GM23338 (cell line): ENCODE data around the gene CGNL1. TPM values are rescaled to one million over a fixed set of nuclear protein-coding genes. Genes with fewer than 3 reads are reported as not detected.

Experiments
- ATAC-seq: fragments of 200-7000 bp; cut with Tn5 transposase; 3 replicates; pipeline ENCODE4 v1.9.1; 2020
- DNase-seq: peaks from one replicate; pipeline ENCODE4 v3.0.0-alpha.2; 2015; ENCODE audit warnings: low spot score
- H2AFZ ChIP-seq: fragments of 200-600 bp; sonication (generic); 2 replicates; pipeline ENCODE4 v1.8.0; 2016; ENCODE audit warnings: antibody characterized with exemption, mild to moderate bottlenecking, moderate library complexity
- H3F3A ChIP-seq: fragments of 200-600 bp; sonication (generic); replicated peaks from 2 replicates; pipeline ENCODE4 v1.8.0; 2017; ENCODE audit warnings: antibody characterized with exemption, mixed run types, low read depth
- H3K27ac ChIP-seq: fragments of 200-600 bp; sonication (generic); 2 replicates; pipeline ENCODE4 v1.6.1; 2016; ENCODE audit warnings: low read depth
- H3K27me3 ChIP-seq: fragments of 200-600 bp; sonication (generic); 2 replicates; pipeline ENCODE4 v1.8.0; 2016; ENCODE audit warnings: mild to moderate bottlenecking, mixed run types, moderate library complexity; ENCODE audit not compliant: insufficient read depth
- H3K36me3 ChIP-seq: fragments of 200-600 bp; sonication (generic); 2 replicates; pipeline ENCODE4 v1.8.0; 2016; ENCODE audit warnings: mild to moderate bottlenecking; ENCODE audit not compliant: insufficient read depth
- H3K4me1 ChIP-seq: fragments of 200-600 bp; sonication (generic); 2 replicates; pipeline ENCODE4 v1.8.0; 2016; ENCODE audit warnings: mild to moderate bottlenecking, moderate library complexity; ENCODE audit not compliant: insufficient read depth
- H3K4me2 ChIP-seq: fragments of 200-600 bp; sonication (generic); 2 replicates; pipeline ENCODE4 v1.7.1; 2017; ENCODE audit warnings: mixed run types
- H3K4me3 ChIP-seq: fragments of 200-600 bp; sonication (generic); 2 replicates; pipeline ENCODE4 v1.6.1; 2016; ENCODE audit warnings: mixed run types
- H3K79me2 ChIP-seq: fragments of 200-600 bp; sonication (generic); replicated peaks from 2 replicates; pipeline ENCODE4 v1.8.0; 2017; ENCODE audit warnings: mild to moderate bottlenecking; ENCODE audit not compliant: insufficient read depth
- H3K9me2 ChIP-seq: fragments of 200-600 bp; sonication (generic); 2 replicates; pipeline ENCODE4 v1.8.0; 2017; ENCODE audit not compliant: insufficient read depth
- H4K20me1 ChIP-seq: fragments of 200-600 bp; sonication (generic); replicated peaks from 2 replicates; pipeline ENCODE4 v1.8.0; 2017; ENCODE audit warnings: mild to moderate bottlenecking; ENCODE audit not compliant: insufficient read depth
- H3K27ac Mint-ChIP-seq: 2 replicates; pipeline ENCODE4 v1.8.0; 2020; ENCODE audit warnings: inconsistent platforms, mild to moderate bottlenecking, moderate library complexity, mixed read lengths
- H3K27me3 Mint-ChIP-seq: 3 replicates; pipeline ENCODE4 v1.8.0; 2022; ENCODE audit warnings: low read depth, mild to moderate bottlenecking, moderate library complexity, mixed read lengths, inconsistent platforms; ENCODE audit not compliant: insufficient read depth, poor library complexity
- H3K36me3 Mint-ChIP-seq: 3 replicates; pipeline ENCODE4 v1.8.0; 2021; ENCODE audit warnings: low read depth, mild to moderate bottlenecking, inconsistent platforms, moderate library complexity, mixed read lengths
- H3K4me1 Mint-ChIP-seq: 3 replicates; pipeline ENCODE4 v1.8.0; 2020; ENCODE audit warnings: mild to moderate bottlenecking, inconsistent platforms, mixed read lengths
- H3K4me3 Mint-ChIP-seq: 3 replicates; pipeline ENCODE4 v1.8.0; 2021; ENCODE audit warnings: moderate library complexity, mild to moderate bottlenecking, inconsistent platforms, mixed read lengths
- H3K9me3 Mint-ChIP-seq: 3 replicates; pipeline ENCODE4 v1.8.0; 2020; ENCODE audit warnings: moderate library complexity, mild to moderate bottlenecking, inconsistent platforms, mixed read lengths
- CREB1 ChIP-seq: fragments of 250-450 bp; sonication (Bioruptor Pico); IDR thresholded peaks from 2 replicates; pipeline ENCODE4 v1.5.0; 2020; ENCODE audit warnings: low read depth, mild to moderate bottlenecking, moderate library complexity
- EZH2 ChIP-seq: fragments of 200-600 bp; sonication (generic); IDR thresholded peaks from one replicate; pipeline ENCODE4 v1.8.0; 2017; ENCODE audit warnings: antibody characterized with exemption, mild to moderate bottlenecking, low read depth; ENCODE audit not compliant: unreplicated experiment
- EZH2phosphoT487 ChIP-seq: fragments of 200-600 bp; sonication (generic); IDR thresholded peaks from one replicate; pipeline ENCODE4 v1.8.1; 2018; ENCODE audit warnings: antibody characterized with exemption; ENCODE audit not compliant: unreplicated experiment
- JUNB ChIP-seq: IDR thresholded peaks from one replicate; pipeline ENCODE4 v1.6.1; 2016; ENCODE audit warnings: antibody characterized with exemption; ENCODE audit not compliant: unreplicated experiment
- NANOG ChIP-seq: IDR thresholded peaks from 2 replicates; pipeline ENCODE4 v1.6.1; 2016; ENCODE audit warnings: antibody characterized with exemption, borderline replicate concordance
- POLR2AphosphoS5 ChIP-seq: IDR thresholded peaks from 2 replicates; pipeline ENCODE4 v1.6.1; 2016; ENCODE audit warnings: antibody characterized with exemption, low read depth
- STAT1 ChIP-seq: IDR thresholded peaks from one replicate; pipeline ENCODE4 v1.6.1; 2016; ENCODE audit warnings: antibody characterized with exemption; ENCODE audit not compliant: unreplicated experiment
- ZNF114 ChIP-seq: fragments of 250-450 bp; sonication (Bioruptor Pico); IDR thresholded peaks from 2 replicates; pipeline ENCODE4 v1.5.0; 2020; ENCODE audit warnings: mild to moderate bottlenecking, moderate library complexity
- ZNF331 ChIP-seq: fragments of 250-450 bp; sonication (Bioruptor Pico); IDR thresholded peaks from 2 replicates; pipeline ENCODE4 v1.5.0; 2020; ENCODE audit warnings: low read depth, mild to moderate bottlenecking, moderate library complexity
- polyA plus RNA-seq: library from polyadenylated mRNA; unstranded; fragments of >200 nt; fragmentation: Nextera tagmentation; extraction: Ambion mirVana; gene quantifications from 2 replicates; pipeline ENCODE4 v1.2.1, GENCODE V29; 2016
- total RNA-seq: library from RNA; depleted of rRNA; stranded (reverse); fragments of >200 nt; shearing (Covaris generic); gene quantifications from 2 replicates; pipeline ENCODE4 v1.2.3, GENCODE V29; 2014
- TF ChIP-seq, protein P1 (sequence below): fragments of 250-450 bp; sonication (Bioruptor Pico); IDR thresholded peaks from 2 replicates; pipeline ENCODE4 v1.5.0; 2020; ENCODE audit warnings: mild to moderate bottlenecking, moderate library complexity
- TF ChIP-seq, protein P2 (sequence below): IDR thresholded peaks from 2 replicates; pipeline ENCODE4 v1.6.1; 2016; ENCODE audit warnings: antibody characterized with exemption
- TF ChIP-seq, protein P3 (sequence below): IDR thresholded peaks from one replicate; pipeline ENCODE4 v1.6.1; 2018; ENCODE audit warnings: antibody characterized with exemption; ENCODE audit not compliant: unreplicated experiment
- TF ChIP-seq, protein P4 (sequence below), 2 experiments: fragments of 200-600 bp in 1 of 2; sonication (generic) in 1 of 2; conservative IDR thresholded peaks; 2 replicates each; pipeline versions ENCODE4 v1.5.1 to v1.6.1; 2016 to 2017; ENCODE audit warnings: antibody characterized with exemption in 2 of 2, low read depth in 2 of 2, mild to moderate bottlenecking in 2 of 2, moderate library complexity in 1 of 2

The CGNL1 gene
- total and polyA plus RNA-seq, 2 experiments from 2014 or later, result 20.0 to 57.8 TPM

DNA sequence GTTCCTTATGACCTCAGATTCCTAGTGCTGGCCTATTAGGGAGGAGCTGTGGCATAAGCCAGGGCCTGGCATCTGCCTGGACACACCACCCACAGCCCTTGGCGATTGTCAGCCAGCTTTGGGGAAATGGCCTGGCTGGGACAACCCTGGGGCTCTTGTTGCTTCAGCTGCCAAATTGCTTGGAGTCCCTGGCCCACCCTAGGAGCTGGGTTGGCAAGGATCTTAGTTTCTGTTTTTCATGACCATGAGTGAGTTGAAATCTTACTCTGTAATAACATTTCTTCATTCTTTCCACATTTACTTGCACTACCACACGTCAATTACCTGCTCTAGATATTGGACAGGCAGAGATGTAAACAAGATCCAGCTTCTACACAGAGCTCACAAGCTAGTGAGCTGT lies 213.4 kb downstream of the CGNL1 start:
- Mint-ChIP-seq H3K36me3 (no peaks in the 10 kb centered on the region), H3K4me1 (peaks cover 8% of the 10 kb centered on the region; the same call in 2 of the 3 replicates), H3K9me3 (no peaks in the 10 kb centered on the region), H3K4me3 (no peak overlapping the region), H3K27ac (no peak overlapping the region), H3K27me3 (peaks cover 10% of the 10 kb centered on the region)
- DNase-seq (no peak), ATAC-seq (no peak)
- H2AFZ ChIP-seq, result no peak overlapping the region
- H3K79me2 ChIP-seq, result no peaks in the 10 kb centered on the region
- no peak overlapping the region for H3K27ac ChIP-seq
- H3K4me1 ChIP-seq, result 0 out of 2 replicates have a peak, but pooled peaks cover 8% of the 10 kb centered on the region
- H3F3A ChIP-seq, result no peaks in the 10 kb centered on the region; the same call in 1 of the 2 replicates
- peaks cover 4% of the 10 kb centered on the region; the same call in 1 of the 2 replicates for H3K9me2 ChIP-seq
- H3K4me3 ChIP-seq, result no peak overlapping the region
- no peak for TF ChIP-seq ZNF331 (CRISPR knock-in tag)
- no peak for TF ChIP-seq ZNF114 (CRISPR knock-in tag)
- TF ChIP-seq, protein P1, sequence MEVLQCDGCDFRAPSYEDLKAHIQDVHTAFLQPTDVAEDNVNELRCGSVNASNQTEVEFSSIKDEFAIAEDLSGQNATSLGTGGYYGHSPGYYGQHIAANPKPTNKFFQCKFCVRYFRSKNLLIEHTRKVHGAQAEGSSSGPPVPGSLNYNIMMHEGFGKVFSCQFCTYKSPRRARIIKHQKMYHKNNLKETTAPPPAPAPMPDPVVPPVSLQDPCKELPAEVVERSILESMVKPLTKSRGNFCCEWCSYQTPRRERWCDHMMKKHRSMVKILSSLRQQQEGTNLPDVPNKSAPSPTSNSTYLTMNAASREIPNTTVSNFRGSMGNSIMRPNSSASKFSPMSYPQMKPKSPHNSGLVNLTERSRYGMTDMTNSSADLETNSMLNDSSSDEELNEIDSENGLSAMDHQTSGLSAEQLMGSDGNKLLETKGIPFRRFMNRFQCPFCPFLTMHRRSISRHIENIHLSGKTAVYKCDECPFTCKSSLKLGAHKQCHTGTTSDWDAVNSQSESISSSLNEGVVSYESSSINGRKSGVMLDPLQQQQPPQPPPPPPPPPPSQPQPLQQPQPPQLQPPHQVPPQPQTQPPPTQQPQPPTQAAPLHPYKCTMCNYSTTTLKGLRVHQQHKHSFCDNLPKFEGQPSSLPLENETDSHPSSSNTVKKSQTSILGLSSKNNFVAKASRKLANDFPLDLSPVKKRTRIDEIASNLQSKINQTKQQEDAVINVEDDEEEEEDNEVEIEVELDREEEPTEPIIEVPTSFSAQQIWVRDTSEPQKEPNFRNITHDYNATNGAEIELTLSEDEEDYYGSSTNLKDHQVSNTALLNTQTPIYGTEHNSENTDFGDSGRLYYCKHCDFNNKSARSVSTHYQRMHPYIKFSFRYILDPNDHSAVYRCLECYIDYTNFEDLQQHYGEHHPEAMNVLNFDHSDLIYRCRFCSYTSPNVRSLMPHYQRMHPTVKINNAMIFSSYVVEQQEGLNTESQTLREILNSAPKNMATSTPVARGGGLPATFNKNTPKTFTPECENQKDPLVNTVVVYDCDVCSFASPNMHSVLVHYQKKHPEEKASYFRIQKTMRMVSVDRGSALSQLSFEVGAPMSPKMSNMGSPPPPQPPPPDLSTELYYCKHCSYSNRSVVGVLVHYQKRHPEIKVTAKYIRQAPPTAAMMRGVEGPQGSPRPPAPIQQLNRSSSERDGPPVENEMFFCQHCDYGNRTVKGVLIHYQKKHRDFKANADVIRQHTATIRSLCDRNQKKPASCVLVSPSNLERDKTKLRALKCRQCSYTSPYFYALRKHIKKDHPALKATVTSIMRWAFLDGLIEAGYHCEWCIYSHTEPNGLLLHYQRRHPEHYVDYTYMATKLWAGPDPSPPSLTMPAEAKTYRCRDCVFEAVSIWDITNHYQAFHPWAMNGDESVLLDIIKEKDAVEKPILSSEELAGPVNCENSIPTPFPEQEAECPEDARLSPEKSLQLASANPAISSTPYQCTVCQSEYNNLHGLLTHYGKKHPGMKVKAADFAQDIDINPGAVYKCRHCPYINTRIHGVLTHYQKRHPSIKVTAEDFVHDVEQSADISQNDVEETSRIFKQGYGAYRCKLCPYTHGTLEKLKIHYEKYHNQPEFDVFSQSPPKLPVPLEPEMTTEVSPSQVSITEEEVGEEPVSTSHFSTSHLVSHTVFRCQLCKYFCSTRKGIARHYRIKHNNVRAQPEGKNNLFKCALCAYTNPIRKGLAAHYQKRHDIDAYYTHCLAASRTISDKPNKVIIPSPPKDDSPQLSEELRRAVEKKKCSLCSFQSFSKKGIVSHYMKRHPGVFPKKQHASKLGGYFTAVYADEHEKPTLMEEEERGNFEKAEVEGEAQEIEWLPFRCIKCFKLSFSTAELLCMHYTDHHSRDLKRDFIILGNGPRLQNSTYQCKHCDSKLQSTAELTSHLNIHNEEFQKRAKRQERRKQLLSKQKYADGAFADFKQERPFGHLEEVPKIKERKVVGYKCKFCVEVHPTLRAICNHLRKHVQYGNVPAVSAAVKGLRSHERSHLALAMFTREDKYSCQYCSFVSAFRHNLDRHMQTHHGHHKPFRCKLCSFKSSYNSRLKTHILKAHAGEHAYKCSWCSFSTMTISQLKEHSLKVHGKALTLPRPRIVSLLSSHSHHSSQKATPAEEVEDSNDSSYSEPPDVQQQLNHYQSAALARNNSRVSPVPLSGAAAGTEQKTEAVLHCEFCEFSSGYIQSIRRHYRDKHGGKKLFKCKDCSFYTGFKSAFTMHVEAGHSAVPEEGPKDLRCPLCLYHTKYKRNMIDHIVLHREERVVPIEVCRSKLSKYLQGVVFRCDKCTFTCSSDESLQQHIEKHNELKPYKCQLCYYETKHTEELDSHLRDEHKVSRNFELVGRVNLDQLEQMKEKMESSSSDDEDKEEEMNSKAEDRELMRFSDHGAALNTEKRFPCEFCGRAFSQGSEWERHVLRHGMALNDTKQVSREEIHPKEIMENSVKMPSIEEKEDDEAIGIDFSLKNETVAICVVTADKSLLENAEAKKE, result no peak
- TF ChIP-seq, protein P2, sequence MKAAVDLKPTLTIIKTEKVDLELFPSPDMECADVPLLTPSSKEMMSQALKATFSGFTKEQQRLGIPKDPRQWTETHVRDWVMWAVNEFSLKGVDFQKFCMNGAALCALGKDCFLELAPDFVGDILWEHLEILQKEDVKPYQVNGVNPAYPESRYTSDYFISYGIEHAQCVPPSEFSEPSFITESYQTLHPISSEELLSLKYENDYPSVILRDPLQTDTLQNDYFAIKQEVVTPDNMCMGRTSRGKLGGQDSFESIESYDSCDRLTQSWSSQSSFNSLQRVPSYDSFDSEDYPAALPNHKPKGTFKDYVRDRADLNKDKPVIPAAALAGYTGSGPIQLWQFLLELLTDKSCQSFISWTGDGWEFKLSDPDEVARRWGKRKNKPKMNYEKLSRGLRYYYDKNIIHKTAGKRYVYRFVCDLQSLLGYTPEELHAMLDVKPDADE, result no peak
- TF ChIP-seq EZH2, result no peak
- no peak for TF ChIP-seq JUNB
- TF ChIP-seq NANOG, result no peak
- no peak for TF ChIP-seq EZH2phosphoT487
- no peak for TF ChIP-seq CREB1
- TF ChIP-seq POLR2AphosphoS5, result no peak
- TF ChIP-seq, protein P3, sequence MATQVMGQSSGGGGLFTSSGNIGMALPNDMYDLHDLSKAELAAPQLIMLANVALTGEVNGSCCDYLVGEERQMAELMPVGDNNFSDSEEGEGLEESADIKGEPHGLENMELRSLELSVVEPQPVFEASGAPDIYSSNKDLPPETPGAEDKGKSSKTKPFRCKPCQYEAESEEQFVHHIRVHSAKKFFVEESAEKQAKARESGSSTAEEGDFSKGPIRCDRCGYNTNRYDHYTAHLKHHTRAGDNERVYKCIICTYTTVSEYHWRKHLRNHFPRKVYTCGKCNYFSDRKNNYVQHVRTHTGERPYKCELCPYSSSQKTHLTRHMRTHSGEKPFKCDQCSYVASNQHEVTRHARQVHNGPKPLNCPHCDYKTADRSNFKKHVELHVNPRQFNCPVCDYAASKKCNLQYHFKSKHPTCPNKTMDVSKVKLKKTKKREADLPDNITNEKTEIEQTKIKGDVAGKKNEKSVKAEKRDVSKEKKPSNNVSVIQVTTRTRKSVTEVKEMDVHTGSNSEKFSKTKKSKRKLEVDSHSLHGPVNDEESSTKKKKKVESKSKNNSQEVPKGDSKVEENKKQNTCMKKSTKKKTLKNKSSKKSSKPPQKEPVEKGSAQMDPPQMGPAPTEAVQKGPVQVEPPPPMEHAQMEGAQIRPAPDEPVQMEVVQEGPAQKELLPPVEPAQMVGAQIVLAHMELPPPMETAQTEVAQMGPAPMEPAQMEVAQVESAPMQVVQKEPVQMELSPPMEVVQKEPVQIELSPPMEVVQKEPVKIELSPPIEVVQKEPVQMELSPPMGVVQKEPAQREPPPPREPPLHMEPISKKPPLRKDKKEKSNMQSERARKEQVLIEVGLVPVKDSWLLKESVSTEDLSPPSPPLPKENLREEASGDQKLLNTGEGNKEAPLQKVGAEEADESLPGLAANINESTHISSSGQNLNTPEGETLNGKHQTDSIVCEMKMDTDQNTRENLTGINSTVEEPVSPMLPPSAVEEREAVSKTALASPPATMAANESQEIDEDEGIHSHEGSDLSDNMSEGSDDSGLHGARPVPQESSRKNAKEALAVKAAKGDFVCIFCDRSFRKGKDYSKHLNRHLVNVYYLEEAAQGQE, result no peak
- TF ChIP-seq, protein P4, sequence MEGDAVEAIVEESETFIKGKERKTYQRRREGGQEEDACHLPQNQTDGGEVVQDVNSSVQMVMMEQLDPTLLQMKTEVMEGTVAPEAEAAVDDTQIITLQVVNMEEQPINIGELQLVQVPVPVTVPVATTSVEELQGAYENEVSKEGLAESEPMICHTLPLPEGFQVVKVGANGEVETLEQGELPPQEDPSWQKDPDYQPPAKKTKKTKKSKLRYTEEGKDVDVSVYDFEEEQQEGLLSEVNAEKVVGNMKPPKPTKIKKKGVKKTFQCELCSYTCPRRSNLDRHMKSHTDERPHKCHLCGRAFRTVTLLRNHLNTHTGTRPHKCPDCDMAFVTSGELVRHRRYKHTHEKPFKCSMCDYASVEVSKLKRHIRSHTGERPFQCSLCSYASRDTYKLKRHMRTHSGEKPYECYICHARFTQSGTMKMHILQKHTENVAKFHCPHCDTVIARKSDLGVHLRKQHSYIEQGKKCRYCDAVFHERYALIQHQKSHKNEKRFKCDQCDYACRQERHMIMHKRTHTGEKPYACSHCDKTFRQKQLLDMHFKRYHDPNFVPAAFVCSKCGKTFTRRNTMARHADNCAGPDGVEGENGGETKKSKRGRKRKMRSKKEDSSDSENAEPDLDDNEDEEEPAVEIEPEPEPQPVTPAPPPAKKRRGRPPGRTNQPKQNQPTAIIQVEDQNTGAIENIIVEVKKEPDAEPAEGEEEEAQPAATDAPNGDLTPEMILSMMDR (conservative IDR thresholded peaks at IDR 0.05; ENCODE audit: low read depth in 2 of 2), result no peak
- TF ChIP-seq STAT1, result no peak
- no peak overlapping the region for H3K4me2 ChIP-seq
- peaks cover 21% of the 10 kb centered on the region for H3K27me3 ChIP-seq
- no peaks in the 10 kb centered on the region for H3K36me3 ChIP-seq
- H4K20me1 ChIP-seq, result no peaks in the 10 kb centered on the region
